MM.1S (cell line): ENCODE results near the gene YWHAH.

ENCODE experiments used
- EZH2 ChIP-seq: fragments of 300-600 bp; sonication (generic); optimal IDR thresholded peaks from 2 replicates; pipeline ENCODE3; 2017; ENCODE audit warnings: low read depth, mild to moderate bottlenecking, antibody characterized with exemption, low read length, mixed read lengths
- EZH2phosphoT487 ChIP-seq: fragments of 300-600 bp; sonication (generic); IDR thresholded peaks from 2 replicates; pipeline ENCODE4 v1.6.1; 2018; ENCODE audit warnings: antibody characterized with exemption, low read length
- TF ChIP-seq, protein P1 (sequence below): fragments of 300-600 bp; sonication (generic); IDR thresholded peaks from 2 replicates; pipeline ENCODE4 v1.5.1; 2016; ENCODE audit warnings: antibody characterized with exemption, low read length, mixed read lengths

DNA sequence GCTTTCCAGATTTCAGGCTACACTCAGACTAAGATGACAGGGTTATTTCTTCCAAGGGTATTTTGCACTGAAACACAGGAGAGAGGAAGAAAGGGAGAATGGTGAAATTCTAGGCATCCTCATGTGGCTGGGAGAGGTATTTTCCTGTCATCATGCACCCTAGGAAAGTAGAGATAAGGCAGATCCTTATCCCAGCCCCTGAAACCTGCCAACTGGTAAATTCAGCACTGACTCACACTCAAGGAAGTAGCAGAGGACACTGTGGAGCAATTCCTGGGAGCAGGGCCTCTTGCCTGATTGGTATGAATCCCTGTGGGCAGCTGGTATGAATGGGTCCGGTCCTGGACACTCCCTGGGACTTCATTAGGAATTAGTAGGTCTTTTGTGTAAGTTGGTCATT, 61.1 kb downstream of the YWHAH start:
- TF ChIP-seq, protein P1, sequence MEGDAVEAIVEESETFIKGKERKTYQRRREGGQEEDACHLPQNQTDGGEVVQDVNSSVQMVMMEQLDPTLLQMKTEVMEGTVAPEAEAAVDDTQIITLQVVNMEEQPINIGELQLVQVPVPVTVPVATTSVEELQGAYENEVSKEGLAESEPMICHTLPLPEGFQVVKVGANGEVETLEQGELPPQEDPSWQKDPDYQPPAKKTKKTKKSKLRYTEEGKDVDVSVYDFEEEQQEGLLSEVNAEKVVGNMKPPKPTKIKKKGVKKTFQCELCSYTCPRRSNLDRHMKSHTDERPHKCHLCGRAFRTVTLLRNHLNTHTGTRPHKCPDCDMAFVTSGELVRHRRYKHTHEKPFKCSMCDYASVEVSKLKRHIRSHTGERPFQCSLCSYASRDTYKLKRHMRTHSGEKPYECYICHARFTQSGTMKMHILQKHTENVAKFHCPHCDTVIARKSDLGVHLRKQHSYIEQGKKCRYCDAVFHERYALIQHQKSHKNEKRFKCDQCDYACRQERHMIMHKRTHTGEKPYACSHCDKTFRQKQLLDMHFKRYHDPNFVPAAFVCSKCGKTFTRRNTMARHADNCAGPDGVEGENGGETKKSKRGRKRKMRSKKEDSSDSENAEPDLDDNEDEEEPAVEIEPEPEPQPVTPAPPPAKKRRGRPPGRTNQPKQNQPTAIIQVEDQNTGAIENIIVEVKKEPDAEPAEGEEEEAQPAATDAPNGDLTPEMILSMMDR: no peak
- TF ChIP-seq EZH2 (no peak), EZH2phosphoT487 (no peak)
